ENCODE results near the gene APP.

APP gene

DNA sequence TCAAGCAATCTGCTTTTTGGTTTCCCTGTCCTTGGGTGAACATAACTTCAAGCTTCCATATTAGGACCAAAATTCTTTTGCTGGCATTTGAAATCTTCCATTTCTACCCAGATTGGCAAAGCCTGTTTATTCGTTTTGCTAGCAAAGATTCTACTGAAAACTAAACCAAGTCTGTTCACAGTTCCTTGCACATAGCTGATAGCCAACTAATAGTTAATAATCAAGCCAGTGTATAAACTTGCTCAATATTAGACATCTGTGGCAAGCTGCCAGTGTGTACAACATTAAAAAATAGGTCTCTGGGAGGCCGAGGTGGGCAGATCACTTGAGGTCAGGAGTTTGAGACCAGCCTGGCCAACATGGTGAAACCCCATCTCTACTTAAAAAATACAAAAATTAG lies 6.3 kb downstream of the APP start:
- peaks cover 98% of the 10 kb centered on the region for H3K79me2 ChIP-seq (ENCODE audit: insufficient read depth, low read depth)
- no peak overlapping the region for H3K27ac ChIP-seq
- no peaks in the 10 kb centered on the region for H3K27me3 ChIP-seq (ENCODE audit: insufficient read depth, low read depth)
- H3K9ac ChIP-seq: no peak overlapping the region
- H2AFZ ChIP-seq (ENCODE audit: low read depth): no peak overlapping the region
- H3K4me3 ChIP-seq (IDR thresholded peaks at IDR 0.05; ENCODE audit: insufficient read depth, low read depth, low read length): no peak overlapping the region
- H3K4me1 ChIP-seq (ENCODE audit: low read depth, poor library complexity, severe bottlenecking): peaks cover 47% of the 10 kb centered on the region
- H4K20me1 ChIP-seq (ENCODE audit: insufficient read depth): peaks cover 18% of the 10 kb centered on the region
- no peaks in the 10 kb centered on the region for H3K36me3 ChIP-seq (ENCODE audit: insufficient read depth)
- no peak overlapping the region for H3K4me2 ChIP-seq
- TF ChIP-seq, protein P1, sequence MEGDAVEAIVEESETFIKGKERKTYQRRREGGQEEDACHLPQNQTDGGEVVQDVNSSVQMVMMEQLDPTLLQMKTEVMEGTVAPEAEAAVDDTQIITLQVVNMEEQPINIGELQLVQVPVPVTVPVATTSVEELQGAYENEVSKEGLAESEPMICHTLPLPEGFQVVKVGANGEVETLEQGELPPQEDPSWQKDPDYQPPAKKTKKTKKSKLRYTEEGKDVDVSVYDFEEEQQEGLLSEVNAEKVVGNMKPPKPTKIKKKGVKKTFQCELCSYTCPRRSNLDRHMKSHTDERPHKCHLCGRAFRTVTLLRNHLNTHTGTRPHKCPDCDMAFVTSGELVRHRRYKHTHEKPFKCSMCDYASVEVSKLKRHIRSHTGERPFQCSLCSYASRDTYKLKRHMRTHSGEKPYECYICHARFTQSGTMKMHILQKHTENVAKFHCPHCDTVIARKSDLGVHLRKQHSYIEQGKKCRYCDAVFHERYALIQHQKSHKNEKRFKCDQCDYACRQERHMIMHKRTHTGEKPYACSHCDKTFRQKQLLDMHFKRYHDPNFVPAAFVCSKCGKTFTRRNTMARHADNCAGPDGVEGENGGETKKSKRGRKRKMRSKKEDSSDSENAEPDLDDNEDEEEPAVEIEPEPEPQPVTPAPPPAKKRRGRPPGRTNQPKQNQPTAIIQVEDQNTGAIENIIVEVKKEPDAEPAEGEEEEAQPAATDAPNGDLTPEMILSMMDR (conservative IDR thresholded peaks at IDR 0.05; ENCODE audit: low read depth, low read length): no peak

DNA sequence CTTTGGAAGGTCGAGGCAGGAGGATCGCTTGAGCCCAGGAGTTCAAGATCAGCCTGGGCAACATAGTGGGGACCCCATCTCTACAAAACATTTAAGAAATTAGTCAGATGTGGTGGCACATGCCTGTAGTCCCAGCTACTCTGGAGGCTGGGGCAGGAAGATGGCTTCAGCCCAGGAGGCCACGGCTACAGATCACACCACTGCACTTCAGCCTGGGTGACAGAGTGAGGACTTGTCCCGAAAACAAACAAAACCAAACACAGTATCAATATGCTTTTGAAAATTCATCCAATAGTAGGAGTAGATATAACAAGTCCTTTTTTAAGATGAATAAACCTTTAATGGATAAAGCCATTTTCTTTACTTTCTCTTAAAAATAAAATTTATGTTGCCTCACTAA lies 8.5 kb downstream of the APP start:
- H3K4me3 ChIP-seq (IDR thresholded peaks at IDR 0.05; ENCODE audit: insufficient read depth, low read depth, low read length): no peak overlapping the region
- TF ChIP-seq, protein P1 (conservative IDR thresholded peaks at IDR 0.05; ENCODE audit: low read depth, low read length): no peak
- H2AFZ ChIP-seq (ENCODE audit: low read depth): no peak overlapping the region
- no peaks in the 10 kb centered on the region for H3K27me3 ChIP-seq (ENCODE audit: insufficient read depth, low read depth)
- H3K4me1 ChIP-seq (ENCODE audit: low read depth, poor library complexity, severe bottlenecking): peaks cover 34% of the 10 kb centered on the region
- H3K27ac ChIP-seq: no peak overlapping the region
- no peak overlapping the region for H3K4me2 ChIP-seq
- H3K79me2 ChIP-seq (ENCODE audit: insufficient read depth, low read depth): peaks cover 100% of the 10 kb centered on the region
- peaks cover 9% of the 10 kb centered on the region for H4K20me1 ChIP-seq (ENCODE audit: insufficient read depth)
- no peaks in the 10 kb centered on the region for H3K36me3 ChIP-seq (ENCODE audit: insufficient read depth)
- H3K9ac ChIP-seq: no peak overlapping the region

DNA sequence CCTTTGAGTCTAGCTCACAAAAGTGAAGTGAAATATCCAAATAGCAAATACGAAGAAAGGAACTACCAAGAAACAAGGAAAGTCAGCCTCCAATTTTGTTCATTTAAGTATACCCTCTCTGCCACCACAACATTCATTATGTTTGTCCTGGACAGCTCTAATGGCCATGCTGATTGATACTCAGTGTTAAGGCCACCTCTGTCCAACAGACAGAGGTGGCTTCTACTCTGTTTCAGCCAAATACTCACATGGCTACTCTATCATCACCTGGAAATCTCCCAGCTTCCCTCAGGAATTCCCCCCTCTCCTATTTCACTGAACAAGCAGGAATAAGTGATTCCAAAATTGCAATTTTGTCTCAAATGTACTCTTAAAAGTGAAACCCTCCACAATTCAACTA lies 10.7 kb downstream of the APP start:
- Histone ChIP-seq H3K79me2 (ENCODE audit: insufficient read depth, low read depth) (peaks cover 90% of the 10 kb centered on the region), H2AFZ (ENCODE audit: low read depth) (no peak overlapping the region), H3K4me2 (no peak overlapping the region), H3K4me3 (IDR thresholded peaks at IDR 0.05; ENCODE audit: insufficient read depth, low read depth, low read length) (no peak overlapping the region), H3K36me3 (ENCODE audit: insufficient read depth) (no peaks in the 10 kb centered on the region), H4K20me1 (ENCODE audit: insufficient read depth) (peaks cover 12% of the 10 kb centered on the region), H3K9ac (no peak overlapping the region), H3K27me3 (ENCODE audit: insufficient read depth, low read depth) (no peaks in the 10 kb centered on the region), H3K4me1 (ENCODE audit: low read depth, poor library complexity, severe bottlenecking) (peaks cover 21% of the 10 kb centered on the region), H3K27ac (no peak overlapping the region)
- TF ChIP-seq, protein P1 (conservative IDR thresholded peaks at IDR 0.05; ENCODE audit: low read depth, low read length): no peak

DNA sequence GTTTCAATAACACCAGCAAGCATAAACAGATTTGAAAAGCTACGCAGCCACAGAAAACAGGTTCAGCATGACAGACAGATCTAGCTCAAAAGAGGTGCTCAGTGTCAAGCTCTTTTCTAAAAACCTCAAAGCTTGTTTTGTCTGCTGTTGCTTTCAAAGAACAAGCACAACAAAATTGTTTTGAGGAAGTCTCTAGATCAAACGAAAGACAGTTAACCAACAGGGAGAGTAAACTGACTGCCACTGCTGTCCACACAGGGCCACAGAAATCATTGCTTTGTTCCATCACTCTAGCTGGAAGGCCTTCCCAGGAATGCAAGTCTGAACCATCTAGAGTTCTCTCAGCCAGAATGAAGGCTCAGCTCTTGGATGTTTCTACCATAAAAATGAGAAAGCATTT lies 12.8 kb downstream of the APP start:
- Histone ChIP-seq H3K36me3 (ENCODE audit: insufficient read depth) (no peaks in the 10 kb centered on the region), H3K4me1 (ENCODE audit: low read depth, poor library complexity, severe bottlenecking) (peaks cover 21% of the 10 kb centered on the region), H3K4me2 (no peak overlapping the region), H3K9ac (no peak overlapping the region), H3K27ac (no peak overlapping the region), H3K4me3 (IDR thresholded peaks at IDR 0.05; ENCODE audit: insufficient read depth, low read depth, low read length) (no peak overlapping the region), H3K79me2 (ENCODE audit: insufficient read depth, low read depth) (peaks cover 80% of the 10 kb centered on the region), H2AFZ (ENCODE audit: low read depth) (no peak overlapping the region), H3K27me3 (ENCODE audit: insufficient read depth, low read depth) (no peaks in the 10 kb centered on the region), H4K20me1 (ENCODE audit: insufficient read depth) (peaks cover 8% of the 10 kb centered on the region)
- TF ChIP-seq, protein P1 (conservative IDR thresholded peaks at IDR 0.05; ENCODE audit: low read depth, low read length): no peak
